IMR-90 (cell line): ENCODE data around the gene CYTH1.

ENCODE experiments used
- BHLHE40 ChIP-seq: fragments of 150-350 bp; IDR thresholded peaks from 2 replicates; pipeline ENCODE4 v1.6.1; 2016; ENCODE audit warnings: mild to moderate bottlenecking, low read depth, low read length
- CEBPB ChIP-seq: IDR thresholded peaks from 2 replicates; pipeline ENCODE4 v1.6.1; 2012; ENCODE audit warnings: low read depth, low read length, improper control_type of control experiment
- CHD1 ChIP-seq: IDR thresholded peaks from 2 replicates; pipeline ENCODE4 v1.6.1; 2012; ENCODE audit warnings: low read depth, low read length, improper control_type of control experiment
- CTCF ChIP-seq: conservative IDR thresholded peaks from 2 replicates; pipeline ENCODE4 v1.5.1; 2012; ENCODE audit warnings: mild to moderate bottlenecking, low read depth, low read length, improper control_type of control experiment
- FOS ChIP-seq: fragments of 150-350 bp; IDR thresholded peaks from 2 replicates; pipeline ENCODE4 v1.6.1; 2016; ENCODE audit warnings: low read depth, low read length
- MAFK ChIP-seq: IDR thresholded peaks from 2 replicates; pipeline ENCODE4 v1.6.1; 2012; ENCODE audit warnings: low read depth, low read length, improper control_type of control experiment
- MAZ ChIP-seq: IDR thresholded peaks from 2 replicates; pipeline ENCODE4 v1.6.1; 2012; ENCODE audit warnings: low read depth, mild to moderate bottlenecking, low read length, improper control_type of control experiment, moderate library complexity, borderline replicate concordance
- MXI1 ChIP-seq: IDR thresholded peaks from 2 replicates; pipeline ENCODE4 v1.6.1; 2012; ENCODE audit warnings: low read depth, mild to moderate bottlenecking, low read length, moderate library complexity, borderline replicate concordance
- POLR2A ChIP-seq: IDR thresholded peaks from 2 replicates; pipeline ENCODE4 v1.6.1; 2012; ENCODE audit warnings: mild to moderate bottlenecking, low read depth, low read length
- RAD21 ChIP-seq: IDR thresholded peaks from 2 replicates; pipeline ENCODE4 v1.6.1; 2012; ENCODE audit warnings: low read length, improper control_type of control experiment
- RFX5 ChIP-seq: IDR thresholded peaks from 2 replicates; pipeline ENCODE4 v1.8.0; 2012; ENCODE audit warnings: low read depth, mild to moderate bottlenecking, low read length, moderate library complexity
- SMC3 ChIP-seq: fragments of 150-350 bp; IDR thresholded peaks from 2 replicates; pipeline ENCODE4 v1.6.1; 2016; ENCODE audit warnings: low read depth, mild to moderate bottlenecking, antibody characterized with exemption, low read length, moderate library complexity
- USF2 ChIP-seq: fragments of 150-350 bp; IDR thresholded peaks from 2 replicates; pipeline ENCODE4 v1.6.1; 2017; ENCODE audit warnings: mild to moderate bottlenecking, antibody characterized with exemption, low read length, low read depth

- TF ChIP-seq USF2 (no peak), CTCF (no peak), POLR2A (no peak), MAFK (no peak), FOS (no peak), CEBPB (no peak), MXI1 (no peak), RAD21 (no peak), SMC3 (no peak), CHD1 (no peak), BHLHE40 (no peak), RFX5 (no peak), MAZ (no peak)
Observed at GRCh38 chr17:78664476-78665386, 117.3 kb downstream of the CYTH1 start.
